Suppressor macrophage treated with lipopolysaccharide for 1 hour (primary cell): ENCODE data around the gene DPF3.

Experiments used
- DNase-seq, 3 donors: peaks; one replicate each; pipeline ENCODE4 v3.0.0-alpha.2; 2020 to 2022

DPF3 gene

DNA sequence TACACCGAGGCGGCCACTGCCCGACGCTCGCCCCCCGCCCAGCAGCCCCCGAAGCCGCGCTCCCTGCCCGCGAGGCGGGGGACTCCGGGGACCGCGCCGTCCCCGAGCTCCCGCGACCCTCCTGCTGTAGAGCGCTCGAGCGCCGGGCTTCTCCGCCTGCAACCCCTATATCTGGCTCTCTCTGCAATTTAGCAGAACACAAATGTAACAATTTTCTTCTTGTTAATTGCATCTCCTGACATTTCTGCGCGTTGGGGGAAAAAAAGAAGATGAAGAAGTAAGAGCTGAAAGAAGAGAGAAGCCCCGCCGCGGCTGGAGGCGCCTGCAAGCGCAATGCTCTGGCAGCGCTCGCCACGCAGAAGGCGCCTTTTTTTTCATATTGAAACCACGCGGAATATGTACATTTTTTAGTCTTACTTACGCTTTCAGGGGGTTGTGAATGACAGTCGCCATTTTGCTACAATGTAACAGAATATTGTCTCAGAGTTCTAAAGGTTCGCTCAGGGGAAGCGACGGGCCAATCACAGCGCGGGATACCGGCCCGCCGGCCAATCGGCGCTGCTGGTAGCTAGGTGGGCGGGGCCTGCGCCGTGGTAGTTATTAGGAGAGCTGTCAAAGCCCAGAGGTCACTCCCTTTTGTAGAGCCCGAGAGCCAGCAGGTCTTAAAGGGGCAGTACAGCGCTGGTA, at the start of gene DPF3:
TSS of gene DPF3 (minus strand) at position 466 of the 687 bp plus-strand sequence. CDS start at position 453, 13 bp downstream.
- peak; percentile 97 to 98 (median 97) for DNase-seq

DNA sequence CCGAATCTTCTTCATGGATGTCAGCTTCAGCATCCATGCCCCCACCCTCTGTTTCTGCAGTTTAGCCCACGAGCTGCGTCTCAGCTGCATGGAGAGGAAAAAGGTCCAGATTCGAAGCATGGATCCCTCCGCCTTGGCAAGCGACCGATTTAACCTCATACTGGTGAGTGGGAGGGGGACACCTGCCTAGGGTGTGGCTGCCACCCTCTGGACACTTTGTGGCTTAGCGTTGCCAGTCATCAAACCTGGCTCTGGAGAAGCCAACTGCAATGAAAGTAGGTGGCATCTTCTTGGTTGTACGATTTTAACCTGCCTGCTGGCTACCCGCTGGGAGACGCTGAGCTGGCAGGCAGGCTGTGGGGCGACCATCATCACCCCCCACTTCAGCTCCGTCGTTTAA, 49.0 kb upstream of the DPF3 start:
- DNase-seq, result no peak

DNA sequence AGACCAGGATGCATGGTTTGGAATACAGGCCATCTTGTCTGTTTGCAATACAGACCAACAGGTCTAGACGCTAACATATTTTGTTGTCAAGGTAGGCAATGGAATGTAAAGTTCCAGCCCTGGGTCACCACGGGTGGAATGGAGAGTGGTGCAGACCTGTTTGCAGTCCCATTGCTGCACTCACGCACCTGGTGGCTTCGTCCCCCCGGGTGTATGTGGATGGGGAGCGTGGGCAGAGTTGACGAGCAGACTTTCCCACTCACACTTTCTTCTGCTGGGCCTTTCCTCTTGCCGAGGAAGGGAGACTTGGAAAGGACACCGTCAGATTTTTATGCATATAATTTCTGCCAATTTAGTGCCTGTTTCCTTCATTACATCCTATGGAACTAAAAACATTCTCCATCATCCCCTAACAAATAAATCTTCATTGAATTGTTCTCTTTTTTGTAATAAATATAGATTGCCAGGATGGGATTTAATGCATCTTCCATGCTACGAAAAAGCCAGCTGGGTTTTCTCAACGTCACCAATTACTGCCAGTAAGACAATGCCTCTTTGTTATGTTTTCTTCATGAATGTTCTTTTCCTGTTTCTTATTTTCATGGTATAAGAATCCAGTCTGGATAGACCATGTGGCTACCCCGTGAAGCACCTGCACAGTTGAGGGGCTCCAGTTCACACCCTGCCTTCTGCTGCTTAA, 47.5 kb upstream of the DPF3 start:
- DNase-seq, result no peak

DNA sequence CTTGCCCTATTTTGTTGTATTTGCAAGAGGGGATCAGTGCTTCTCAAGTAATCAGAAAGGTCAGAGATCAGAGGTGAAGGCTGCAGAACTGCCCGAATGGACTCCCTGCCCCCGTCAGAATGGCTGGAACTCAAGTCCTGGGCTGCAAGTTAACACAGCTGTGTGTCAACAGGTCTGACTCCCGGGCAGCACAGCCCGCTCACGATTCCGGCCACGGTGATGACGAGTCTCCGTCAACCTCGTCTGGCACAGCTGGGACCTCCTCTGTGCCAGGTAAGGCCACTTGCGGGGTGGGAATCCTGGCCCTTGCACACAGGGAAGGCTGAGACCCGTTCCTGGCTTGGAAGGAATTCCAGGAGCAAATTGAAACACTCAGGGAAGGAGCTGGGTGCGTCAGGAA, 45.7 kb upstream of the DPF3 start:
- DNase-seq, result no peak

DNA sequence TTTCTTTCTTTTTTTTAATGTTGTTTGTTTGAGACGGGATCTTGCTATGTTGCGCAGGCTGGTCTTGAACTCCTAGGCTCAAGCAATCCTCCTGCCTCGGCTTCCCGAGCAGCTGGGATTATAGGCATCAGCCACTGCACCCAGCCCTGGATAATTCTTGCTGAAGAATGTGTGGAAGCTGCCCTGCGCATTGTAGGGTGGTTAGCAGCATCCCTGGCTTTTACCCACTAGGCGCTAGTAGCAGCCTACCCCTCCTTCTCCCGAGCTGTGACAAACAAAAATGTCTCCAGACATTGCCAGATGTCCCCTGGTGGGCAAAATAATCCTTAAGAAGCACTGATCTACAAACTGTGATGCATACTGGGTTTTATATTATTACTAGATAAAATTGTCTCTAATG, 39.0 kb upstream of the DPF3 start:
- no peak for DNase-seq

DNA sequence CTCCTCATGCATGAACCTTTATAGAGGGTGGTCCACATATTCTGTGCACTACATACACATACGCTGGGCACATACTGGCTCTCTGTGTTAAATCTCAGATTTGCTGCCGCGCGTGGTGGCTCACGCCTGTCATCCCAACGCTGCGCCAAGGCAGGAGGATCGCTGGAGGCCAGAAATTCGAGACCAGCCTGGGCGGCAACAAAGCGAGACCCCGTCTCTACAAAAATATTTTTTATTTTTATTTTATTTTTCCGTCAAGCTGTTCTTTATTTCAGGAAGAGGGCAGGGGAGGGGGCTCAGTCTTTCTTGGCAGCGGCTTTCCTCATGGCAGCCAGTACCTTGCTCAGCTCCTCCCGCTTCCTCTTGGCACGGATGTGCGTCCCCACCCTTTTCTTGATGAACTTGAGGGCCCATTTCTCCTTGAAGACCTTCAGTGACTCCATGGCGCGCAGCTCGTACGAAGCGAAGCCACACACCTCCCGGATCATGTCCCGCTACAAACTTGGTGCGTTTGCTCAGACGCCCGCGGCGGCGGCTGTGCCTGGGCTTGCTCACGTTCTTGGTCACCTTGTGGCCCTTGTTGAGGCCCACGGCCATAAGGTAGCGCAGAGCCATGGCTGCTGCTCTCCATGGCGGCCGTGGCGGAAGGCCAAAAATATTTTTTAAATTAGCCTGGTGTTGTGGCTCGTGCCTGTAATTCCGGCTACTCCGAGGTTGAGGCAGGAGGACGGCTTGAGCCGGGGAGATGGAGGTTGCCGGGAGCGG, 35.6 kb upstream of the DPF3 start:
- no peak for DNase-seq

DNA sequence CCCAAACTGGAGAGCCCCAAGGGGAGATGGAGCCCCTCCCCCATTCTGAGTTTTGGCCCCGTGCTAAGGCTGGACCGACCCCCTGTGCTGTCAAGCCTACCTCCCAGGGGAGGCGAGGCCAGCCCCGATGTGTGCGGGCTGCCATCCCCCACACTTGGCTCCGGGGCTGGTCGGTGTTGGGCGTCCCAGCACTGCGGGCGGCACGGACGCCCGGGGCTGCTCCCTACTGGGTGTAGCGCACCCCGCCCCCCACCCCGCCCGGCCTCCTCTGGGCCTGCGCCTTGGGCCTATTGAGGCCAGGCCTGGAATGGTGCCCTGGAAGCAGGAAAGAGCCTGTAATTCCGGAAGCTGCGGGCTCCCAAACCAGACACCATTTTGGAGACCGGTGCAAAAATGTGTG, 35.0 kb upstream of the DPF3 start:
- no peak for DNase-seq

DNA sequence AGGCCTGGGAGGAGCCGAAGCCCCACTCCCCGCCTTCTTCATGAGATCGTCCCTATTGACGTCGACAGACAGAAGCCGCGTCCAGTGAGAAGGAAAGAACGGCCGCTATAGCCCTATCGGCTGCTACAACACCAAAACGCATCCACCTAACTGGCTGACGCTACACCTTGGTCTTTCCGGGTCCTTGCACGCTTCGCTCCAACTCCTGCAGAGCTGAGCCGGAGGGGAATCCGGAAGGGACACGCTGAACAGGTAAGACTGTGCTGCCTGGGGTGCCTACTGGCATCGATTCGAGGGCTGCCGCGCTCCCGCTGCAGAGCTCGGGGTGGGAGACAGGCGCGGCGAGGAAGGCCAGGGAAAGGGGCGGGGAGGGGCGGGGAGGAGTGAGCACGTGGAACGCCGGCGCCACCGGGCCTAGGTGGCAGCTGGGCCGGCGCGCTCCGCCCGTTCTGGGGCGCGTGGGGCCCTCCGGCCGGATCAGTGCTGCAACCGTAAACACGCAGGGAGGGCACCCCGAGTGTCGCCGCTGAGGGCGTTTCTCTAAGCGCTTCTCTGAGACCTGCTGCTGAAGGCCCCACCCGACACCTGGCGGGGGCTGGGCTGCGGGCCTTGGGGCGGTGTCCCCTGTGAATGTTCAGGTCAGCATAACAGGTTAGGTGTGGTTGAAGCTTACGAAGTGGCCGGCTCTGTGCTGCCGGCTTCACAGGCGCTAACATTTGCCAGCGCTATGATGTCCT, 32.6 kb upstream of the DPF3 start, which contains the start of gene DCAF4:
TSS of gene DCAF4 (plus strand) at position 173 of the 737 bp plus-strand sequence. CDS start 11,515 bp downstream, outside the sequence.
- DNase-seq, result peak; percentile 97

DNA sequence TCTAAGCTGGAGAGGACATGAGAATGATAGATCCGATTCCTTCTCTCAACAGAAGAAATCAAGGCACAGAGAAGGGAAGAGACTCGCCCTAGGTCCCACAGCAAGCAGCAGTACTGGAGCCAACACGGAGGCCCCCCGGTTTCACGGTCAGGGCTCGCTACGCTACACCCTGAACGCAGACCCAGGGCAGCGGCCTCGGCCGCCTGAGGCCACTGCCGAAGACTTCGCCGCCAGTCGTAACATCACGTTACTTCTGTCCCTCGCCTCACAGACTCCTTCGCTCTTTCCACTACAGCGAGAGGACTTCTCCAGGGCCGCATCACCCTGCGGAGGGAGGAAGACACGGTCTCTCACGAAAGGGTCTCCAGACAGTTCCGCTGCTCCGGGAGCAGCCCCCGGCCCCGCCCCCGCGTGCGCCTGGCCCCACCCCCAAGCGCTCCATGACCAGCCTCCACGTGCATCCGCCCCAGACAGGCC, 32.0 kb upstream of the DPF3 start:
- DNase-seq, result no peak

DNA sequence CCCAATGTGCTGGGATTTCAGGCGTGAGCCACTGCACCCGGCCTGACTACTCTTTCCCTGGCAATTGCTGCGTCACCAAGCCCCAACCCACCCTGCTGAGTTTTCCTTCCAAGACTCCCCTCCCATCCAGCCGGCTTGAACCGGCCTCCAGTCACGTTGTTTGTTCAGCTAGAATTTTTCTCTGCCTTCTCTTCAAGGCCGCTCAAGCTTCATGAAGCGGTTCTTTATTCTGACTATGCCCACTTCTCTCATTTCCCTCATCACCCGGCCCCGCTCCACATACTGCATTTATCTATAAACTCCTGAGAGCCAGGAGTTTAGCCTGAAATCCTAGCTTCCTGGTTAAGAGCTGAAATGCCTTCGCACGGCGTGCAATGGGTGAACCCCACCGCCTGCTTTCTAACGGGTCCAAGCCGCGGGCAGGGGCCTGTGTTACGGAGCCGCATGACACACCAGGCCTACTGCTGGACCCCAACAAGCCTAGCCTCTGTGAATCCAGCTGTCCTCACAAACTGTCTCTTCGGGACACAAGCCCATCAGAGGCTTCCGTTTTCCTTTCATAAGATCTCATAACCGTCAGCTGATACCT, 31.4 kb upstream of the DPF3 start:
- no peak for DNase-seq

DNA sequence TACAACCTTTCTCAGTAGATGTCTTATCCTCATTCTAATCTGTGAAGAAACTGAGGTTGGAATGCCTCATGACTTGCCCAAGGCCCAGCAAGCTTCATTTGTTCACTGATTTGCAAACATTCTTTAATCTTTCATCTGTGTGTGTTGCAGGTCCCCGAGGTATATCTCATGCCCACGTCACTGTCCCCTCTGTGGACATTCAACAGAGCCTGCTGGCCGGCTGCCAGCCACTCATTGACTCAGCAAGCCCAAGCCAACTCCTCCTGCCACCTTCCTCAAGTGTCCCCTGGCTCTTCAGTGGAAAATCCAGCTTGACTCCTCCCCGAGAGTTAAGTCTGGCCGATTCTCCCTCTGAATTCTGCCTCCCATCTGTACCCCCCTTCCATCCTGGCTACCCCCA, 30.4 kb upstream of the DPF3 start:
- DNase-seq, result peak in 2 of 3 donors; percentile 36 to 39

DNA sequence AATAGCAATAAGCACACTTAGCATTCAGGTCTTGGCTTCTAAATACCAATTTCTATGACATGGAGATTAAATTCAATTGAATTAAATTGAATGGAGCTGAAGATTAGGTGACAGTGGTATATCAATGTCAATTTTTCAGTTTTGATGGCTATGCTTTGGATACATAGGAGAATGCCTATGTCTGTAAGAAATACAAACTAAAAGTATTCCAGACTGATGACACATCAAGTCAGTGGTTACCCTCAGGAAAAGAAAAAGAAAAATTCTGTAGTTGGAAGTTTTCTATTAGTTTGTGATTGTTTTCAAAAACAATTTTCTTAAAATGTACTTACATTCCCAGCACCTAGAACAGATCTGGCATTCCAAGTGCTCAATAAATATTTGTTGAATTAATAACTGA, 27.5 kb upstream of the DPF3 start:
- no peak for DNase-seq

DNA sequence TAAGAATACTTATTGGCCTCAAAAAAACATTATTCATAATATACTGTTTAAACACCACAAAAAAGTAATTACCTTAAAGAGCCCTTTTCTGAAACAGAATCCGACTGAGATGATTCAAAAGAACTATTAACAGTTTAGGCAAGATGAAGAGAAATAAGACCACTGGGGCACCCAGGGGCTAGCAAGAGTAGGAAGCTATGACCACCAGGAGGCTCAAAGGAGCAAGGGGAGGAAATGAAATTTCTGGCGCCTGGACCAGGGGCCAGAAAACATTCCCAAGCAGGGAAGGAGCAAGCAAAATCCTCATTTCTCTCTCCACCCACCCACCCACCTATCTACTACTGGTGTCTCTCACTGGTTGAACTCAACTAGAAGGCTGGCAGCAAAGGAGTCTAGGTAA, 26.1 kb upstream of the DPF3 start:
- no peak for DNase-seq

DNA sequence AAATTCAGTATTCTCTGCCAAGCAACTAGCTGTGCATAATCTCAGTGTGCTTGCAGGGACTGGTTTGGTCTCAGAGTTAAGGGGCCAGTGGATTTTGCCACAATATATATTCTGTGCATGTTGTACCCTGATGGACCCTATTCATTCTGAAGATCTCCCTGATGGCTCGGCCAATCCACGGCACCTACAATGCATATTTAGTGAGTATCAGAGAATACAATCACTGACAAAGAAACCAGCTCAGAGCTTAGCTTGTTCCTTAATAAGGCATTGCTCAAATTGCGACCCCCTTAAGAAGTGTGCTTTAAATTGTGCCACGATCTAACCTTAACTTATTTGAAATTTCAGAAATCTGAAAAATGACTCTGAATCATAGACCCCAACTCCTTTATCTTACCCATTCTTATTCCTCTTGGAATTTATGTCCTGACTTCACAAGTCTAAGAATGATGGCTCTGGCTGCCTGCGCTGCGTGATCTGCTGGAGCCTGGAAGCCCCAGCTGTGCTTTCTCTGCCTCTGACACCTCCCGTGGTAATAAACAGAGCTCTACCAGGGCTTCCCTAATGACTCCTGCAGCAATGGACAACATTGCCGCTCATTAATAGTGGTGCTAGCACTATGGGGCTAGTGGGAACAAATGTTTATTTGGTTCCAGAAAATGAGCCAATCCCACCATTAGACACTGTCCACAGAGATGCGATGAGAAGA, 23.3 kb upstream of the DPF3 start:
- DNase-seq, result no peak

DNA sequence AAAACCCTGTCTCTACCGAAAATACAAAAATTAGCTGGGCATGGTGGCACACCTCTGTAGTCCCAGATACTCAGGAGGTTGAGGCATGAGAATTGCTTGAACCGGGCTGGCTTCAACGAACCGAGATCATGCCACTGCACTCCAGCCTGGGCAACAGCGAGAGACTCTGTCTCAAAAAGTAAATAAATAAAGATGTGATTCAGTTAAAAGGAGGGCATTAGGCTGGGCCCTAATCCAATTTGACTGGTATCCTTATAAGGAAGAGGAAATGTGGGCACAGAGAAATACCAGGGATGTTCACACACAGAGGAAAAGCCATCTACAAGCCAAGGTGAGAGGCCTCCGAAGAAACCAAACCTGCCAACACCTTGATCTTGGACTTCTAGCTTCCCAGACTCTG, 22.3 kb upstream of the DPF3 start:
- no peak for DNase-seq

DNA sequence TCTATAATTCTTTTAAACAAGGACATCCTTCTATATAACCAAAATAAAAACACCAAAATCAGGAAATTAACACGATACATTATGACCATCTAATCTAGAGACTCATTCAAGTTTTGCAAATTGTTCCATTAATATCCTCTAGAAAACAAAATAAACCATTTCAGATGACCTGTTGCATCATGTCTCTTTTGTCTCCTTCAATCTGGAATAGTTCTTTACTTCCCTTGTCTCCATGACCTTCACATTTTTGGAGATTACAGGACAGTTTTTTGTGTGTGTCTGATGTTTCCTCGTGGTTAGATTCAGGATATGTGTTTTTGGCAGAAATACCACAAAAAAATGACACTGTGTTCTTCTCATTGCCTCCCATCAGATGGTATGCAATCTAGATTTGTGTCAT, 19.9 kb upstream of the DPF3 start:
- no peak for DNase-seq

DNA sequence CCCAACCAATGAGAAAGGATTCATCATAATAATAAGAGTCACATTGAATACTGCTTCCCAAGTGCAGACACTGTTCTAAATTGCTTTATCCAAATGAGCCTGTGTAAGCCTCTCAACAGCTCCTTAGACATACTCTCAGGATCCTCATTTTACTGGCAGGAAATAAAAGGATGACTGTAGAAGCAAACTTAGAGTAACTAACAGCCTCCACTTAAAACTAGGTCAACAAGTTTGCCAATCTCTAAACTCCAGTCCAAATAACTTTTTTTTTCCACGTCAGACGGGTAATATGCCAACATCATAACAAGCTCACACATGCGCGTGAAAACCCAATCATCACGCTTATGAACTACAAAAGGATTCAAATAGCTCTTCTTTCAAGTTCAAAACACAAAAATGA, 15.3 kb upstream of the DPF3 start:
- DNase-seq, result peak in 1 of 3 donors; percentile 17

DNA sequence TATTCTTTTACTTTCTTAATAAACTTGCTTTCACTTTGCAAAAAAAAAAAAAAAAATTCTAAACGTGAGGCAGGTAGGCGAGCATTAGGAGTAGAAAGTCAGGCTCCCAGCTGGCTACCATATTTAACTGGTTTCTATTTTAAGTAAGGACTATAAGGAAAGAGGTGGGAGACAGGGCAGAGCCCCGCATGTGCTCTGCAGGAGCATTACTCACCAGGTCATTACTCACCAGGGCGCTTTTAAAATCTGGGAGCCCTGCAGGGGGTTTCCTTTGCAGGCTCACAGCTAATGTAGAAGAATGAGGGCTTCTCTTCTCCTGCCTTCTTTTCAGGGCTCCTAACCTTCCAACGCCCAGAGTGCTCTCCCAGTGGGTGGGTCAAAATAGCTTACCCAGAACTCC, 14.0 kb upstream of the DPF3 start:
- peak; percentile 68 to 78 (median 77) for DNase-seq

DNA sequence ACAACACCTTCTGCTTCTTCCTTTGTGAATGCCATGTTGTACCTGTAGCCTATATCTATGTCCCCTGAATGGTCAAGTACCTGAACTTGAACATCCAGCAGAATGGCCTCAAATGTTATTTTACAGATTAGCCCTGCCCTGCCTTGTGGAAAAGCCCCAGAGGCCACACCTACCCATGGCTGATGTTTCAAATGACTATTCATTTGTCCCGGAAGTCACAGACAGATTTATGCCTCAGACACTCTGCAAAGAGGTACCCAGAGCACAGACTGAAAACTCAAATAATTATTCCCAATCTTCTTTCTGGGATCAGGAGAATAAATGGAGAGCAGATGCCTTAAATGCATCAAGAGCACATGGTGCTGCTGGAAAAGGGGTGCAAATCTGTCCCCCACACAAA, 13.0 kb upstream of the DPF3 start:
- DNase-seq, result no peak

DNA sequence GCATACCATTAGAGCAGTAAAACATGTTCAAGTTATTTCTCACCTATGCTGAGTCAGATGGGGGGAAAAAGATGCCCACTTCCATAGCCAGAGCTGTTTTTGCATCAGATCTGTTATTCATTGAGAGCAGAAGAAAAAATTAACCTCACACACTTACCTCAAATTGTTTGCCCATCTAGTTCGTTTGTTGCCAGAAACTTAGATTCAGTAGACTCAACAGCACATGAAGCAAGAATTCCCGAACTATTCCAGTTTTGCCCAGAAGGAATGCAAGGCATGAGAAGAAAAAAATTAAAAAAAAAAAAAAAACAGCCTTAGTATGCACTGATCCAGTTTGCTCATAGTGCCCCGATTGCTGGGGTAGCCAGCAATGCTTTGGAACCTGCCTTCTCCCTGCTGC, 12.4 kb upstream of the DPF3 start:
- DNase-seq, result no peak

DNA sequence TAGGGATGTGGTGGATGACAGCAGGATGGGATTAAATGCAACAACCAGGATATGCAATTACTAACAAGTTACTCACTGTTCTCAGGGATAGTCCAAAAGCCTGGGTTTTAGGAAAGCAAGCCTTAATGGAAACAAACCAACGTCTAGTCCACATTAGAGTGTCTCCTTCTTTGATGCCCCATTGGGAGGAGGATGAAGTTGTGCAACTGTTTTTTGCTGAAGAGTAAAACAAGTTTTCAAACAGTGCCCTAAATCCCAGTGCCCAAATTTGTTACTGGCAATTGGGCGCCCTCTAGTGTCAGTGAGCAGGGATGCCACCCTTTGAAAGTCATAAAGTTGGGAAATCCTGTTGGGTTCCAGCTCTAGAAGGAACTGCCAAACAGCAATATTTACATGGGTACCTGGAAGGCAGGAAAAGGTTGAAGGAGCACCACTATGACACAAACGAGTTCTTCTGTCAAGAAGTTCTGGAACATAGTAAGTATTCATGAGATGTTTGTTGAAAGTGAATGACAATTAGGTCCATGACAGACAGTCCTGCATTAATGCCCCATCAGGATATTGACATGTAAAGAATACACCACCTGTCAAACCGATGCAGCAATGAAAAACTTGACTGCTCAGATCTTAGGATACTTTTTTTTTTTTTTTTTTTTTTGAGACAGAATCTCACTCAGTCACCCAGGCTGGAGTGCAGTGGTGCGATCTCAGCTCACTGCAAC, 11.1 kb upstream of the DPF3 start:
- DNase-seq, result peak; percentile 78 to 91 (median 80)
